Measurements from ENCODE around the gene KRT33B.

DNA sequence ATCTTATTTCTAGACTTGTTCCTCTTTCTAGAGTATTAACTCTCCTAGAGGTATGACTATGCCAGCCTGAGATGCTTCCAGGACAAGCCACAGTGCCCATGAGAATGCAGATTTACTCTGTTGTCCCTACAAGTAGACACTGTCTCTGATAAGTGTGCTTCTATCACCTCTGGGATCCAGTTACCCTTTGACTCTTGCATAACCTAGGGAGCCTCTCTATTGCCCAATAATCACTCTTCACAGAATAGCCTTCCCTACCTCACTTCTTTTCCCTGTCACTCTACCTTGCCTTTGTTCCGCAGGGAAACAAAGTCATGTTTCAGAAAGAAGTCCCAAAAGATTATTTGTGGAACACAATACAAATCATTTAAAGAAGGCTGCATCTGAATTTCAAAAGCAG is 14.1 kb upstream of the KRT33B start:
- TF ChIP-seq, protein P1, sequence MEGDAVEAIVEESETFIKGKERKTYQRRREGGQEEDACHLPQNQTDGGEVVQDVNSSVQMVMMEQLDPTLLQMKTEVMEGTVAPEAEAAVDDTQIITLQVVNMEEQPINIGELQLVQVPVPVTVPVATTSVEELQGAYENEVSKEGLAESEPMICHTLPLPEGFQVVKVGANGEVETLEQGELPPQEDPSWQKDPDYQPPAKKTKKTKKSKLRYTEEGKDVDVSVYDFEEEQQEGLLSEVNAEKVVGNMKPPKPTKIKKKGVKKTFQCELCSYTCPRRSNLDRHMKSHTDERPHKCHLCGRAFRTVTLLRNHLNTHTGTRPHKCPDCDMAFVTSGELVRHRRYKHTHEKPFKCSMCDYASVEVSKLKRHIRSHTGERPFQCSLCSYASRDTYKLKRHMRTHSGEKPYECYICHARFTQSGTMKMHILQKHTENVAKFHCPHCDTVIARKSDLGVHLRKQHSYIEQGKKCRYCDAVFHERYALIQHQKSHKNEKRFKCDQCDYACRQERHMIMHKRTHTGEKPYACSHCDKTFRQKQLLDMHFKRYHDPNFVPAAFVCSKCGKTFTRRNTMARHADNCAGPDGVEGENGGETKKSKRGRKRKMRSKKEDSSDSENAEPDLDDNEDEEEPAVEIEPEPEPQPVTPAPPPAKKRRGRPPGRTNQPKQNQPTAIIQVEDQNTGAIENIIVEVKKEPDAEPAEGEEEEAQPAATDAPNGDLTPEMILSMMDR (IDR thresholded peaks at IDR 0.05; ENCODE audit: low read length) = no peak
- TF ChIP-seq EZH2 (optimal IDR thresholded peaks at IDR 0.05; ENCODE audit: low read depth, low read length) (no peak), EZH2phosphoT487 (IDR thresholded peaks at IDR 0.05; ENCODE audit: low read length) (no peak)
